ENCODE results near the gene ZNF184.
A peak's percentile ranks its signal among the peaks of the same experiment; 100 is the strongest.

The ZNF184 gene

DNA sequence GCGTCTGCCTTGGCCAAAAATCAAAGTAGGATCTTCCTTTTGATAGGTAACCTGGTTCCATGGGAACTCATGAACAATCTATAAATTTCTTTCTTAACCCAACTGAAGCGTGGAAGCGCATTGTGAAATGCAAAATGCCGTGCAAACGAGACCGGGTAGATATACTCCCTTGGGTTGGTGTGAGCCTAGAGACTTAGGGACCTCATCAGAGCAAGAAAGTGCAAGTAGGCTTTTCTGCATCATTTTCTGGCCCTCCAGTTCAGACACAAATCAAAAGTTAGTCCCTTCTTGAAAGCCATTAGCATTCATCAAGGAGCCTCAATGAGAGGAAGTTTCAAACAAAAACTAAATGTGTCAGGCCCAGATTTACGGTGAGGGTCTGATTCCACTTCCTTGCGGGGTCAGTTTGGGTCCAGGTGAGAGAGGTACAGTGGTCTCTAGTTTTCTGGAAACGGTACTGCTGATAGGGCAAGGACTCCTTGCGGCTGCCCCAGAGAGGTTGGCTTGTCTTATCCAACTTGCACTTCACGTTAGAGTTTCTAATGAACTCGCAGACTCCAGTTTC, 5.3 kb upstream of the ZNF184 start:
- Histone ChIP-seq H2AFZ (ENCODE audit: low read length) (peak overlapping the region; percentile 85), H3K9me3 (ENCODE audit: insufficient read depth, low read depth, low read length) (no peaks in the 10 kb centered on the region), H4K20me1 (ENCODE audit: insufficient read depth, low read length, poor library complexity, severe bottlenecking) (no peaks in the 10 kb centered on the region), H3K36me3 (ENCODE audit: insufficient read depth, low read length) (no peaks in the 10 kb centered on the region), H3K4me3 (ENCODE audit: low read length, poor library complexity, severe bottlenecking) (peak overlapping the region; percentile 91), H3K9me2 (replicated peaks; ENCODE audit: low read depth, low read length) (no peaks in the 10 kb centered on the region), H3F3A (ENCODE audit: low read depth) (peaks cover 5% of the 10 kb centered on the region; the same call in 1 of the 2 replicates), H3K4me2 (ENCODE audit: low read depth, low read length, poor library complexity, severe bottlenecking) (peak overlapping the region; percentile 86), H3K9ac (ENCODE audit: low read depth, low read length, poor library complexity, severe bottlenecking) (peak overlapping the region; percentile 96), H3K27me3 (ENCODE audit: insufficient read depth, low read length, poor library complexity, severe bottlenecking) (no peaks in the 10 kb centered on the region), H3K79me2 (ENCODE audit: insufficient read depth, low read length) (no peaks in the 10 kb centered on the region), H3K4me1 (ENCODE audit: insufficient read depth, low read length, poor library complexity, severe bottlenecking) (peaks cover 18% of the 10 kb centered on the region)
- TF ChIP-seq, protein P1, sequence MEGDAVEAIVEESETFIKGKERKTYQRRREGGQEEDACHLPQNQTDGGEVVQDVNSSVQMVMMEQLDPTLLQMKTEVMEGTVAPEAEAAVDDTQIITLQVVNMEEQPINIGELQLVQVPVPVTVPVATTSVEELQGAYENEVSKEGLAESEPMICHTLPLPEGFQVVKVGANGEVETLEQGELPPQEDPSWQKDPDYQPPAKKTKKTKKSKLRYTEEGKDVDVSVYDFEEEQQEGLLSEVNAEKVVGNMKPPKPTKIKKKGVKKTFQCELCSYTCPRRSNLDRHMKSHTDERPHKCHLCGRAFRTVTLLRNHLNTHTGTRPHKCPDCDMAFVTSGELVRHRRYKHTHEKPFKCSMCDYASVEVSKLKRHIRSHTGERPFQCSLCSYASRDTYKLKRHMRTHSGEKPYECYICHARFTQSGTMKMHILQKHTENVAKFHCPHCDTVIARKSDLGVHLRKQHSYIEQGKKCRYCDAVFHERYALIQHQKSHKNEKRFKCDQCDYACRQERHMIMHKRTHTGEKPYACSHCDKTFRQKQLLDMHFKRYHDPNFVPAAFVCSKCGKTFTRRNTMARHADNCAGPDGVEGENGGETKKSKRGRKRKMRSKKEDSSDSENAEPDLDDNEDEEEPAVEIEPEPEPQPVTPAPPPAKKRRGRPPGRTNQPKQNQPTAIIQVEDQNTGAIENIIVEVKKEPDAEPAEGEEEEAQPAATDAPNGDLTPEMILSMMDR (conservative IDR thresholded peaks at IDR 0.05; ENCODE audit: low read length): no peak
- TF ChIP-seq EZH2phosphoT487 (IDR thresholded peaks at IDR 0.05; ENCODE audit: borderline replicate concordance): no peak

DNA sequence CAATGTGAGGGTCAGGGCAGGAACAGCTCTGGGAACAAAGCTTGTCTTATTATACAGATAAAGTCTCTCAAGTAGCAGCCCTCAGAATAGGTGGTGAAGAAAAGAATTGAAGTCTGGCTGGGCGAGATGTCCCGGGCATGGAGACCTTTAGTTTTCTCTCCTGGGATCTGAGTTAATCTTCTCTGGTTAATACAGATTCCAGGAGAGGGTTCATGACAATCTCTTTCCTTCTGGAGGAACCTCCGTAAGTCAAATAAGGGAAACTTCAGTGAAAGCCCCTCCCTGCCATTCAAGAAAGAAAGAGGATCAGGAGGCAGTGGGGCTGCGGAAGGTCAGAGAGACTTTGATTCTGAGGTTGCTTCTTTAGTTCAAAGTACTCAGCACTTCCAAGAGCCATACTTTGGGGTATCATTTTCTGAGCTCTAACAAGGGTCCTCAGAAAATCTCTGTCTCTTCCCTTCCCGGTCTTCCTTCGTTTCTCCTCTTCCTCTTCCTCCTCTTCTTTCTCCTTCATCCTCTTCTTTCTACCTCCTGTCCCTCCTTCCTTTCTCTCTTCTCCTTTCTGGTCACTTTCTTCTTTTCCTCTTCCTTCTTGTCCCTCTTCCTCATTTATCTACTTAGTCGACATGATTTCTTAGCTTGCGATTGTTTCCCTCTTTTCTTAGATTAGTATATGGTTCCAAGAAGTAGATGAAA, 4.6 kb upstream of the ZNF184 start:
- peak overlapping the region; percentile 86 for H3K4me2 ChIP-seq (ENCODE audit: low read depth, low read length, poor library complexity, severe bottlenecking)
- H3K36me3 ChIP-seq (ENCODE audit: insufficient read depth, low read length): no peaks in the 10 kb centered on the region
- H3K4me1 ChIP-seq (ENCODE audit: insufficient read depth, low read length, poor library complexity, severe bottlenecking): peaks cover 18% of the 10 kb centered on the region
- no peaks in the 10 kb centered on the region for H3K27me3 ChIP-seq (ENCODE audit: insufficient read depth, low read length, poor library complexity, severe bottlenecking)
- H3K4me3 ChIP-seq (ENCODE audit: low read length, poor library complexity, severe bottlenecking): peak overlapping the region; percentile 91
- H3F3A ChIP-seq (ENCODE audit: low read depth): peaks cover 5% of the 10 kb centered on the region; the same call in 1 of the 2 replicates
- peak overlapping the region; percentile 85 for H2AFZ ChIP-seq (ENCODE audit: low read length)
- H3K9ac ChIP-seq (ENCODE audit: low read depth, low read length, poor library complexity, severe bottlenecking): peak overlapping the region; percentile 96
- peaks cover 2% of the 10 kb centered on the region; the same call in 1 of the 2 replicates for H3K79me2 ChIP-seq (ENCODE audit: insufficient read depth, low read length)
- no peaks in the 10 kb centered on the region for H3K9me2 ChIP-seq (replicated peaks; ENCODE audit: low read depth, low read length)
- H4K20me1 ChIP-seq (ENCODE audit: insufficient read depth, low read length, poor library complexity, severe bottlenecking): no peaks in the 10 kb centered on the region
- TF ChIP-seq, protein P1 (conservative IDR thresholded peaks at IDR 0.05; ENCODE audit: low read length): no peak
- no peak for TF ChIP-seq EZH2phosphoT487 (IDR thresholded peaks at IDR 0.05; ENCODE audit: borderline replicate concordance)
- H3K9me3 ChIP-seq (ENCODE audit: insufficient read depth, low read depth, low read length): no peaks in the 10 kb centered on the region

DNA sequence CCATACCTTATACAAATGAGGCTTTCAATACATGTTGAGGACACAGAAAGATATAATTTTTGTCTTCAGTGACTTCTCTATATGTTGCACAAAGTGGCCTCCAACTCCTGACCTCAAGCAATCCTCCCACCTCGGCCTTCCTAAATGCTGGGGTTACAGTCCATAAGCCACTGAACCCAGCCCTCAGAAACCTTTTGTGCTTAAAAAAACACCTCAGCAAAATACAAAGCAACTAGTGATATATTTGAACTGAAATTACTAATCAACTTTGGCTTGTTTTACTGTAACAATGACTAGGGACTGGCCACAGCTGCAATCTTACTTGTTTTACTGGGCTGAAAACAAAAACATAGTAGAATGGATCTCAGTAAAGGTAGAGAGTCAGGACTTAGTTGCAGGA, 3.2 kb upstream of the ZNF184 start:
- H3K4me2 ChIP-seq (ENCODE audit: low read depth, low read length, poor library complexity, severe bottlenecking): no peak overlapping the region
- no peaks in the 10 kb centered on the region for H3K27me3 ChIP-seq (ENCODE audit: insufficient read depth, low read length, poor library complexity, severe bottlenecking)
- no peak overlapping the region for H3K4me3 ChIP-seq (ENCODE audit: low read length, poor library complexity, severe bottlenecking)
- peaks cover 5% of the 10 kb centered on the region; the same call in 1 of the 2 replicates for H3F3A ChIP-seq (ENCODE audit: low read depth)
- peaks cover 10% of the 10 kb centered on the region for H4K20me1 ChIP-seq (ENCODE audit: insufficient read depth, low read length, poor library complexity, severe bottlenecking)
- no peaks in the 10 kb centered on the region for H3K36me3 ChIP-seq (ENCODE audit: insufficient read depth, low read length)
- H3K79me2 ChIP-seq (ENCODE audit: insufficient read depth, low read length): peaks cover 16% of the 10 kb centered on the region
- no peaks in the 10 kb centered on the region for H3K9me3 ChIP-seq (ENCODE audit: insufficient read depth, low read depth, low read length)
- H3K4me1 ChIP-seq (ENCODE audit: insufficient read depth, low read length, poor library complexity, severe bottlenecking): peaks cover 25% of the 10 kb centered on the region
- no peak overlapping the region for H2AFZ ChIP-seq (ENCODE audit: low read length)
- H3K9ac ChIP-seq (ENCODE audit: low read depth, low read length, poor library complexity, severe bottlenecking): no peak overlapping the region
- no peaks in the 10 kb centered on the region for H3K9me2 ChIP-seq (replicated peaks; ENCODE audit: low read depth, low read length)
- TF ChIP-seq EZH2phosphoT487 (IDR thresholded peaks at IDR 0.05; ENCODE audit: borderline replicate concordance): no peak
- TF ChIP-seq, protein P1 (conservative IDR thresholded peaks at IDR 0.05; ENCODE audit: low read length): no peak
